Muscle of leg (tissue), 11 donors: Measurements from ENCODE around the gene TMEM44. TPM values are rescaled to one million over a fixed set of nuclear protein-coding genes. Genes with fewer than 3 reads are reported as not detected.

Source experiments
- DNase-seq: peaks from one replicate; pipeline ENCODE4 v3.0.0; 2013
- H3K27ac ChIP-seq: one replicate; pipeline ENCODE4 v1.5.1; 2013; ENCODE audit warnings: mild to moderate bottlenecking, low read length, control low read depth
- H3K27me3 ChIP-seq: one replicate; pipeline ENCODE4 v1.6.1; 2013; ENCODE audit warnings: low read length; ENCODE audit not compliant: control insufficient read depth, insufficient read depth
- H3K36me3 ChIP-seq: one replicate; pipeline ENCODE4 v1.6.1; 2013; ENCODE audit warnings: low read length; ENCODE audit not compliant: control insufficient read depth, insufficient read depth
- H3K4me1 ChIP-seq: one replicate; pipeline ENCODE4 v1.6.1; 2013; ENCODE audit warnings: low read length; ENCODE audit not compliant: control insufficient read depth, insufficient read depth
- H3K4me3 ChIP-seq: one replicate; pipeline ENCODE4 v1.5.1; 2013; ENCODE audit warnings: low read length, control low read depth
- H3K9me3 ChIP-seq: replicated peaks from 2 replicates; pipeline ENCODE4 v1.6.1; 2013; ENCODE audit warnings: low read depth, low read length; ENCODE audit not compliant: control insufficient read depth
- WGBS: methylation state at CpG from one replicate; pipeline ENCODE4 v1.1.5; 2013; ENCODE audit warnings: missing lambda C conversion rate; ENCODE audit not compliant: insufficient coverage; 5-methylcytosine and 5-hydroxymethylcytosine counted together
- polyA plus RNA-seq, 8 donors: library from polyadenylated mRNA; unstranded; fragments of 120-200 nt; gene quantifications; one replicate each; pipeline versions ENCODE4 v1.2.1 to v1.2.3, GENCODE V29; 2013; ENCODE audit warnings: inconsistent platforms in 1 of 8, low replicate concordance in 1 of 8; ENCODE audit not compliant: insufficient read length in 8 of 8, insufficient read depth in 1 of 8
- total RNA-seq: library from RNA; stranded (reverse); fragments of 120-200 nt; gene quantifications from one replicate; pipeline ENCODE4 v1.2.4, GENCODE V29; 2013

The TMEM44 gene
- total and polyA plus RNA-seq, 9 donors, result 10.0 to 26.2 (median 20.4) TPM

DNA sequence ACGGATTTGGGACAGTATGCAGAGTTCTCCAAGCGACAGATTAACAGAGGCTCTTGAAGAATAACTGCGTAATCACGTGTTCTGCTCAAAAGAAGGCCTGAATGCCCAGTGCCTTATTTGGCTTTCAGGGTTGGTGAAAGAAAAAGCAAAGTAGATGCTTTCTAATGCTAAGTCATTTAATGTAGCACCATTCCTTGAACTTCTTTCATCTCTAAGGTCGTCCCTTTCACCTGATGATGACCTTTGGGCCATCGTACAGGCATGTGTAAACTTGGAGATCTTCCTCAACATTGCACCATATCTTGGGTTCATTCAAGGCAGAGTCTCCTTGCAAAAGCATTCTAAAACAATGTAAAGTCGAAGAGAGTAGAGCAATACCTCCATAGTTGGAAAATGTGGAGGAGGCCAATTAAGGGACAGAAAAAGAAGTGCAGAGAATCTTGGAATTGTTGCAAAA is 48.9 kb downstream of the TMEM44 start:
- Histone ChIP-seq H3K4me1 (no peaks in the 10 kb centered on the region), H3K4me3 (peak overlapping the region; percentile 86), H3K27me3 (no peaks in the 10 kb centered on the region), H3K27ac (peak overlapping the region; percentile 90), H3K36me3 (peaks cover 29% of the 10 kb centered on the region), H3K9me3 (no peaks in the 10 kb centered on the region)
- WGBS, result 7% methylated on average over 4 of the region's 7 CpGs
- no peak for DNase-seq

DNA sequence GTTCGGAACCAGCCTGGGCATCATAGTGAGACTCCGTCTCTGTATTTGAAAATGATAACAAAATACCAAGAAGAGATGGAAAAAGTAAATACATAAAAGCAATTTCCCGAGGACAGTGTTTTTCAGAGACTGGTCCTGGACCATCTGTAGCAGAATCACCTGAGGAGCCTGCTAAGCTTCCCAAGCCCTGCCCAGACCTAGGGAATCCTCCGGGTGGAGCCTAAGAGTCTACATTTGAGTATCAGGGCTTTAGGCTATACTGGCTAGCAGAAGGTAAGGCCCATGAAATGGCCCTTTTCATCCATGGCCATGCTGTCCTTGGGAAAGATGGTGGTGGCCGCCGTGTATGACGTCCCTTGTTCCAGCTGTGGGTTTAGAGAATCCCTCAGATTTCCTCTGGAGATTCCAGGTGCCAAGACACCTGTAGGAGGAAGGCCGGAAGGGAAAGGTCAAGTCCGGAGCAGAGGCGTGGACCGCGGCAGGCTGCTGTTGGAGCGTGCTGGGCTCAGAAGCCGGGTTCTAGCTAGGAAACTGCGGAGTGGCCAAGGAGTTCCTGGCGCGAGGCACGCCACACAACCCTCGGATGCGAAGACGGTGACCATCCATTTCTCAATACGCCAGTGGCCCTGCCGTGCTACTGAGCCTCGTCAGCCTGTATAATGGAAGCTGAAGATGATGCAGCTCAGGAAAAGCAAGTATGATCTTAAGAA is 50.9 kb downstream of the TMEM44 start:
- no peaks in the 10 kb centered on the region for H3K4me1 ChIP-seq
- WGBS, result 93% methylated on average over 22 of the region's 24 CpGs
- H3K27ac ChIP-seq, result no peak overlapping the region

DNA sequence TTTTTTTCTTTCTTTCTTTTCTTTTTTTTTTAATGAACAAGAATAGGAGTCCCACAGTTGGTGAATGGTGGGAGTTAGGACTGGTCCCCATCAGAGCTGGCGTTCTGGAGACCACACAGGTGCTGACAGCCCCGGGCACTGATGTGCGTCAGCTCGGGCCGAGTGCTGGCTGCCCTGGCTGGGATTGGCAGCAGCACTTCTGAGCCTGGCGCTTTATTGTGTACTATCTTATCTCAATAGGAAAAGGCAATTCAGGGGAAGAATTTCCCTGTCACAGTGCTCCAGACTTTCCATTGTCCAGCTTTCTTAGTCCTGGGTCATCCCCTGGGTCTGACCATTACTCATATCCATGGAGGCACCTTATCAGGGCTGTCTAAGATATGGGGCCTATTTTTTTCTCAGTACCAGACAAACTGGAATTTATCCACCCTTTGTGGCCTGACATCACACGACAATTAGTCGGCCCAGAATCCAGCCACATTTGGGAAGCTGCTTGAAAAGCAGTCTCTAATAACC is 54.1 kb downstream of the TMEM44 start:
- Histone ChIP-seq H3K27ac (no peak overlapping the region), H3K4me1 (no peaks in the 10 kb centered on the region), H3K27me3 (no peaks in the 10 kb centered on the region), H3K9me3 (no peaks in the 10 kb centered on the region), H3K36me3 (no peaks in the 10 kb centered on the region), H3K4me3 (no peak overlapping the region)
- WGBS, result 83% methylated on average over 7 of the region's 8 CpGs
- DNase-seq, result no peak

More for the DNA sequence above, 50.9 kb downstream of the TMEM44 start:
- no peaks in the 10 kb centered on the region for H3K9me3 ChIP-seq
- H3K4me3 ChIP-seq, result no peak overlapping the region
- H3K36me3 ChIP-seq, result peaks cover 9% of the 10 kb centered on the region
- no peaks in the 10 kb centered on the region for H3K27me3 ChIP-seq
- no peak for DNase-seq

DNA sequence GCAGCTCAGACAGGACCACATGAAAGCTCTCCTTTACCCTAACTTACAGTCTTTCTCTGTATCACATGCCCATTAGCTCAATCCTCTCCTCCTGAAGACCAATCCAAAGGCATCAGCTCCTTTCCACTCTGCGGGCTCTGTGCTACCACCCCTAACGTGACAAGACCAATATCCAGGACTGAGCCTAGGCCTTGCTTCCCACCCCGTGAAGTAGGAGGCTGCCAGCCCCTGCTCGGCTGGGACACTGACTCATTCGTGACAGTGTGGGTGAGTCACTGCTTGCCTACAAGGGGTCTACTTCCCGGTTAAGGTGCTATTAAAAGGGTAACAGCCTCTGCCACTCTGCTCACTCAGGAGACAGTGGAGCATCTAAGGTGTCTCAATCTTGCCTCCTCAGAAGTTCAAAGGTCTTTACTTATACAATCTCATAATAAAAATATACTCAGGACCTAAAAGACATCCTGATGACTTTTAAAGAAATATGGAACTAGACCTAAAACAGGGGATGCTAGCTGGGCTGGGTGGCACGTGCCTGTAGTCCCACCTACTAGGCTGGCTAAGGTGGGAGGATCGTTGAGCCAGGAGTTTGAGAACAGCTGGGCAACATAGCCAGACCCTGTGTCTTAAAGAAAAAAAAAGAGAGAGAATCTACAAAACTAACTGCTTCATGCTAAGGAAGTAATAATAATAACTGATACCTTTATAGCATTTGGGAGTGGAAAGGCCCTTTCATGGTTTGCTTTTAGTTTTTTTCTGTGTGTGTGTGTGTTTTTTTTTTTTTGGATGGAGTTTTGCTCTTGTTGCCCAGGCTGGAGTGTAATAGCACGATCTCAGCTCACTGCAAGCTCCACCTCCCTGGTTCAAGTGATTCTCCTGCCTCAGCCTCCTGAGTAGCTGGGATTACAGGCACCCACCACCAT is 55.0 kb downstream of the TMEM44 start:
- H3K27me3 ChIP-seq, result peaks cover 5% of the 10 kb centered on the region
- DNase-seq, result no peak
- 61% methylated on average over 6 of the region's 9 CpGs for WGBS
- H3K36me3 ChIP-seq, result no peaks in the 10 kb centered on the region
- no peak overlapping the region for H3K27ac ChIP-seq
- peaks cover 5% of the 10 kb centered on the region for H3K4me1 ChIP-seq
- no peaks in the 10 kb centered on the region for H3K9me3 ChIP-seq
- H3K4me3 ChIP-seq, result no peak overlapping the region

DNA sequence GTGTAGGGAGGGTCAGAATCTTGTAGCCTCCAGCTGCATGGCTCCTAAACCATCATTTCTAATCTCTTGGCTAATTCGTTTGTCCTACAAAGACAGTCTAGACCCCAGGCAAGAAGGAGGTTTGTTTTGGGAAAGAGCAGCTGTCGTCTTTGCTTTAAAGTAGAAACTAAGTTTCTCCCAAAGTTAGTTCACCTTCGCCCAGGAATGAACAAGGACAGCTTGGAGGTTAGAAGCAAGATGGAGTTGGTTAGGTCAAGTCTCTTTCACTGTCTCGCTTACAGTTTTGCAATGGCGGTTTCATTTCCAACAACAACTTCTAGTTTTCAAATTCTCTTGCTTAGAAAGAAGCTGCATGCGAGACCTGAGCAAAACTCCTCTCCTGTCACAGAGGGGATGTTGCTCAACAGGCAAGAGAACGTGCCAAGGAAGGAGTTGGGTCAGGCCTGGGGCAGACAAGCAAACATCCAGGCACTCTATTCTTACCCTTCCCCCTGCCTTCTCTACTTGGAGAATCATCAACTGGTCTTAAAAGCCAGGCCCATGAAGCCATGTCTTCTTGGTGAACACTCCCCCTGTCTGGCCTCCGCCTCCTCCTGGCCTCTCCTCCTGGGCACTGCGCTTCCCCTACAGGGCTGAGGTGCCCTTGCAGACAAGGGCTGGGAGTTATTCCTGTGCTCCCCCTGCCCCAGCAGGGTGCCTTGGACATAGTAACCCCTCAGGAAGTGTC is 57.6 kb downstream of the TMEM44 start:
- WGBS, result 86% methylated on average over 6 of the region's 9 CpGs
- no peak for DNase-seq
- Histone ChIP-seq H3K4me1 (peaks cover 14% of the 10 kb centered on the region), H3K9me3 (no peaks in the 10 kb centered on the region), H3K36me3 (no peaks in the 10 kb centered on the region), H3K27ac (no peak overlapping the region), H3K27me3 (peaks cover 22% of the 10 kb centered on the region), H3K4me3 (no peak overlapping the region)

DNA sequence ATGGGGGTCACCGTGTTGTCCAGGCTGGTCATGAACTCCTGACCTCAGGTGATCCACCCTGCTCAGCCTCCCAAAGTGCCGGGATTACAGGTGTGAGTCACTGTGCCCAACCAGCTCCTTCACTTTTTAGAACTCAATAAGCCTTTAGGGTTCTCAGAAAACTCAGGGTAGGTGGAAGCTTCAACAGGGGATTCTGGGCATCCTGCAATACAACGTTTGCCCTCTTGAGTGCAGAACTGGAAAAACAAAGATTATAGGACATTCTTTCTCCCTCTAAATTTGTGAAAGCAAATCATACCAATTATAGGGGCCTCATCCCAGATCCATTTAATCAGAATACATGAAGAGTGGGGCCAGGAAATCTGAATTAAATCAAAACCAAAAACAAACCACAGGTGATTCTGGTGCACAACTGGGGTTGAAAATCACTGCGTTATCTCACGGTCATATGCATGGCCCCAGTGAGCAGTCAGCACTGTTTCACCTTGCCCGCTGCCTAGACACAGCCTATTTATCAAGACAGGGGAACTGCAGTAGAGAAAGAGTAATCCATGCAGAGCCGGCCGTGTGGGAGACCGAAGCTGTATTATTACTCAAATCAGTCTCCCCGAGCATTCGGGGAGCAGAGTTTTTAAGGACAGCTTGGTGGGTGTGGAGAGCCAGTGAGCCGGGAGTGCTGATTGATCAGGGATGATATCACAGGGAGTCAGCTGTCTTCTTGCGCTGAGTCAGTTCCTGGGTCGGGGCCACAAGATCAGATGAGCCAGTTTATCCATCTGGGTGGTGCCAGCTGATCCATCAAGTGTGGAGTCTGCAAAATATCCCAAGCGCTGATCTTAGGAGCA is 58.4 kb downstream of the TMEM44 start:
- no peak for DNase-seq
- H3K36me3 ChIP-seq, result no peaks in the 10 kb centered on the region
- H3K27me3 ChIP-seq, result peaks cover 22% of the 10 kb centered on the region
- H3K27ac ChIP-seq, result no peak overlapping the region
- H3K4me3 ChIP-seq, result no peak overlapping the region
- WGBS, result 60% methylated on average over 9 of the region's 15 CpGs
- peaks cover 14% of the 10 kb centered on the region for H3K4me1 ChIP-seq
- no peaks in the 10 kb centered on the region for H3K9me3 ChIP-seq

DNA sequence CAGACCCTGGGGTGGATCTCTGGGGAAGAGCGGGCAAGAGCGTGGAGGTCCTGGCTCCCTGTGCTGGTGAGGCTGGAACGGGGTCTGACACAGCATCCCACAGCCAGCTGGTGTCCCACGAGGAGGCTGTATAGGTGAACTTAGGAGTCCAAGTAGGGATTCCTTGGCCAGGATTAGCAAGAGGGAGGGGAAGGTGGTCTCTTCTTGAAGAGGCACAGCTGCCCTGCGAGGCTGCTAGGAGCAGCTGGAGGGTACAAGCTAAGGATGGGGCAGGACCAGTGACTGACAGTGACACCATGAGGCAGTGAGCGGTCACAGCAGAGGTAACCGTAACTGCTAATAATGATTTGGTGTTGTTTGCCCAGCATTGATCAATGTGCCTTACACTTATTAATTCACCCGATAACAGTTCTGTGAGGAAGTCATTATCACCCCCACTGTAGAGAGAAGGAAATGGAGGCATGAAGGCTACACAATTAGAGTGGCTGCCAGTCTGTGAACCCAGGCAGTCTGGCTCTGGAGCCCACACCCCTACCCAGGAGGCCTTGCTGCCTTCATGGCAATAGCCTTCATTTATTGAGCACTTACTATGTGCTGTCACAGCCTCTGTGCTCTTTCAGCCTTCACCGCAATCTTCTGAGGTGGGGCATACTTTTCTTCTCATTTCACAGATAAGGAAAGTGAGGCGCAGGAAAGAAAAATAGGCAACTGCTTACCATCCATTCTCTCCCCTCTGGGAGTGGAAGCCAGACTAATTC is 59.4 kb downstream of the TMEM44 start:
- Histone ChIP-seq H3K27me3 (peaks cover 22% of the 10 kb centered on the region), H3K36me3 (no peaks in the 10 kb centered on the region), H3K9me3 (no peaks in the 10 kb centered on the region), H3K4me3 (no peak overlapping the region), H3K4me1 (peaks cover 14% of the 10 kb centered on the region), H3K27ac (no peak overlapping the region)
- 55% methylated on average over 6 of the region's 10 CpGs for WGBS
- DNase-seq, result peak; percentile 48

DNA sequence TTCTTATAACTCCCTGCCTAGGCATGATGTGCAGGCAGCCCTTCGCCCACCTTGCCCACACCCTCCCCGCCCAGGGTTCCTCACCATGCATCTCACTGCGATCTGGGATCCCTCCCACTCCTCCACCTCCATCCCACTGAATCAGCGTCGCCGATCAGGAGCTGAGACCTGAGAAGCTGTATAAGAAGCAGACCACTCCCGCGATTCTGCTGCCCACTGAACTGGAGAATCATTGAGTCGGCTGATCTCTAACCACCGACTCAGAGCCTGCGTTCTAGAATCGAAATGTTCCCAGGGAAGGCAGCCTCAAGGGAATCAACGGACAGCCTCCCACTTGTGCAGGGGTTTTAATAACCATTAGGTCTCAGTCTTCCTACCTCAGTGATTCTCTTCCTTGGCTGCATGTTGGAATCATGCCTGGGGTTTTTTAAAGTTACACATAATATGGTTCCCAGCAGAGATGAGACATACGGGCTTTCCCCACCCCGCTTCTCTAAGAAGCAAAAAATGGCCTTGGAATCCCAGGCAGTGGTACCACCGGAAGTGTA is 60.2 kb downstream of the TMEM44 start:
- Histone ChIP-seq H3K36me3 (no peaks in the 10 kb centered on the region), H3K9me3 (no peaks in the 10 kb centered on the region), H3K4me1 (peaks cover 14% of the 10 kb centered on the region), H3K27me3 (peaks cover 22% of the 10 kb centered on the region), H3K27ac (no peak overlapping the region), H3K4me3 (no peak overlapping the region)
- no peak for DNase-seq
- WGBS, result 85% methylated on average over 8 of the region's 16 CpGs
